GM23338 (cell line): ENCODE data around the gene KRTAP10-5.

Source experiments
- EZH2phosphoT487 ChIP-seq: fragments of 200-600 bp; sonication (generic); IDR thresholded peaks from one replicate; pipeline ENCODE4 v1.8.1; 2018; ENCODE audit warnings: antibody characterized with exemption; ENCODE audit not compliant: unreplicated experiment
- POLR2AphosphoS5 ChIP-seq: IDR thresholded peaks from 2 replicates; pipeline ENCODE4 v1.6.1; 2016; ENCODE audit warnings: antibody characterized with exemption, low read depth
- TF ChIP-seq, protein P1 (sequence below), 2 experiments: fragments of 200-600 bp in 1 of 2; sonication (generic) in 1 of 2; conservative IDR thresholded peaks; 2 replicates each; pipeline versions ENCODE4 v1.5.1 to v1.6.1; 2016 to 2017; ENCODE audit warnings: antibody characterized with exemption in 2 of 2, low read depth in 2 of 2, mild to moderate bottlenecking in 2 of 2, moderate library complexity in 1 of 2

DNA sequence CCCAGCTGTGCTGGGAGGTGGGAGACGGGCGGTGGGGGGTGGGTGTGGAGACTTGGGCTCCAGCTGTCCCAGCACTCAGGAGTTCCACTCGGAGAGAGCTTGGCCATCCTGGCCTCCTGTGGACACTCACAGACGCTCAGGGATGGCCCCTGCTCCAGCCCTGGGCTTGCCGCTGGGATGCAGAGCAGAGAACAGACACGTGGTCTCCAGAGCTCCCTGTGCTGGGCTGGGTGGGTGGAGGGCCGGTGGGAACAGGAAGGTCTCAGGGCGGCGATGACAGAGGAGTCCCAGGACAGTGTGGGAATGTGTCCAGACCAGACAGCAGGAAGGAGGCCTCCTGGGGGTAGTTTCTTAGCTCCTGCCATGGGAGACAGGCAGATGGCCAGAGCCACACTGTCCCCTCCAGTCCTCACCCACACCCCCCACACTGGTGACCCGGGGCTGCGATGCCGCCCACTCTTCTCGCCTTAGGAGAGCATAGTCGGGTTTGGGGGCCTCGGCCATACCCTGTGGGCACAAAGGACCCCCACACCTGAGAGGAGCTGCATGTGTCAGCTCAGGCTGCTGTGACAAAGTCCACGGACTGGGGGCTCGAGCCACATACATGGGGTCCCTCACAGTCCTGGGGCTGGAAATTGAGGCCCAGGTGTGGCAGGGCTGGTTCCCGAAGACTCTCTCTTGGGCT, 48.4 kb upstream of the KRTAP10-5 start:
- TF ChIP-seq EZH2phosphoT487 (no peak), POLR2AphosphoS5 (no peak)
- TF ChIP-seq, protein P1, sequence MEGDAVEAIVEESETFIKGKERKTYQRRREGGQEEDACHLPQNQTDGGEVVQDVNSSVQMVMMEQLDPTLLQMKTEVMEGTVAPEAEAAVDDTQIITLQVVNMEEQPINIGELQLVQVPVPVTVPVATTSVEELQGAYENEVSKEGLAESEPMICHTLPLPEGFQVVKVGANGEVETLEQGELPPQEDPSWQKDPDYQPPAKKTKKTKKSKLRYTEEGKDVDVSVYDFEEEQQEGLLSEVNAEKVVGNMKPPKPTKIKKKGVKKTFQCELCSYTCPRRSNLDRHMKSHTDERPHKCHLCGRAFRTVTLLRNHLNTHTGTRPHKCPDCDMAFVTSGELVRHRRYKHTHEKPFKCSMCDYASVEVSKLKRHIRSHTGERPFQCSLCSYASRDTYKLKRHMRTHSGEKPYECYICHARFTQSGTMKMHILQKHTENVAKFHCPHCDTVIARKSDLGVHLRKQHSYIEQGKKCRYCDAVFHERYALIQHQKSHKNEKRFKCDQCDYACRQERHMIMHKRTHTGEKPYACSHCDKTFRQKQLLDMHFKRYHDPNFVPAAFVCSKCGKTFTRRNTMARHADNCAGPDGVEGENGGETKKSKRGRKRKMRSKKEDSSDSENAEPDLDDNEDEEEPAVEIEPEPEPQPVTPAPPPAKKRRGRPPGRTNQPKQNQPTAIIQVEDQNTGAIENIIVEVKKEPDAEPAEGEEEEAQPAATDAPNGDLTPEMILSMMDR (conservative IDR thresholded peaks at IDR 0.05; ENCODE audit: low read depth in 2 of 2): no peak
